ENCODE measurements around the gene MYO19. TPM values are rescaled to one million over a fixed set of nuclear protein-coding genes. Genes with fewer than 3 reads are reported as not detected.
A peak's percentile ranks its signal among the peaks of the same experiment; 100 is the strongest.

MYO19 gene
- total RNA-seq (2014; rRNA removed; shearing (Covaris generic)), result 64.8 and 67.8 TPM in 2 replicates

- DNase-seq (ENCODE audit: low spot score), result peak; percentile 89
Measured at GRCh38 chr17:36534840-36535668, at the start of gene MYO19, which contains the start of gene PIGW. TSS of gene MYO19 (minus strand) at chr17:36534868. CDS start at chr17:36532538, 2,330 bp downstream. TSS of gene PIGW (plus strand) at chr17:36534987. CDS start at chr17:36537102, 2,115 bp downstream.

GRCh38 chr17:36583787-36584186, 49.1 kb upstream of the MYO19 start:
- DNase-seq (ENCODE audit: low spot score), result no peak

- DNase-seq (ENCODE audit: low spot score), result no peak
Measured at GRCh38 chr17:36578671-36579070, 44.0 kb upstream of the MYO19 start.

- DNase-seq (ENCODE audit: low spot score), result no peak
Measured at GRCh38 chr17:36576793-36577192, 42.1 kb upstream of the MYO19 start.

GRCh38 chr17:36575028-36575427, 40.4 kb upstream of the MYO19 start:
- DNase-seq (ENCODE audit: low spot score), result no peak

DNA sequence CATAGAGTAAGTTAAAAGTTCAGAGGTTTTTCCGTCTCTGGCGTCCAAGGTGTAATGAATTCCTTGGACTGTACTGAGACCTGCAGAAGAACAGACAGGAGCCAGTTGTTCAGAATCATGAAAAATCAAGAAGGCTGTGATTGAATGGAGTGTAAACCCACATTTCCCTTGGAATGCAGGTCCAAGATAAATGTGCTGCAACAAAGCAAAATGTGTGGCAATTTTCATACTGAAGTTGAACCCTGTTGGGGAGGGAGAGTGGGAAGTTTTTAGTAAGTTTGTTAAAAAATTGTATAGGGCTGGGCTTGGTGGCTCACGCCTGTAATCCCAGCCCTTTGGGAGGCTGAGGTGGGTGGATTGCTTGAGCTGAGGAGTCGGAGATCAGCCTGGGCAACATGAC, 31.4 kb upstream of the MYO19 start:
- DNase-seq (ENCODE audit: low spot score), result no peak

DNA sequence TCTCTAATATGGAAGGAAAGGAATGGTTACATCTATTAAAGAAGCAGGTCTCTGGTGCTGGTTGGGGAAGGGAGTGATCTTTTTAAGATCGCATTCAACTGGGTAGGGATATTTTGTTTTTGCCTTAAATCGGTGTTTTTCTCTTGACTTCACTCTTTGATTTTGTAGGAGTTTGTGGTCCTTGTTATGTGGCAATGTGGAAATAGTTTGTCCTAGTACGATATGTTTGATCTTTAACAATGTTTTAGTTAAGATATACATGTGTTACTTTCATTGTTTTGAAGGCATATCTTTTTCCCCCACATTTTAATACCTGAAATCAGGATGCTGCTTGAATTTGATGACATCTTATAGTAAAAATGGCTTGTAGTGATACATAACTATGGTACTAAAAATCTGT, 18.8 kb upstream of the MYO19 start:
- DNase-seq (ENCODE audit: low spot score), result no peak

DNA sequence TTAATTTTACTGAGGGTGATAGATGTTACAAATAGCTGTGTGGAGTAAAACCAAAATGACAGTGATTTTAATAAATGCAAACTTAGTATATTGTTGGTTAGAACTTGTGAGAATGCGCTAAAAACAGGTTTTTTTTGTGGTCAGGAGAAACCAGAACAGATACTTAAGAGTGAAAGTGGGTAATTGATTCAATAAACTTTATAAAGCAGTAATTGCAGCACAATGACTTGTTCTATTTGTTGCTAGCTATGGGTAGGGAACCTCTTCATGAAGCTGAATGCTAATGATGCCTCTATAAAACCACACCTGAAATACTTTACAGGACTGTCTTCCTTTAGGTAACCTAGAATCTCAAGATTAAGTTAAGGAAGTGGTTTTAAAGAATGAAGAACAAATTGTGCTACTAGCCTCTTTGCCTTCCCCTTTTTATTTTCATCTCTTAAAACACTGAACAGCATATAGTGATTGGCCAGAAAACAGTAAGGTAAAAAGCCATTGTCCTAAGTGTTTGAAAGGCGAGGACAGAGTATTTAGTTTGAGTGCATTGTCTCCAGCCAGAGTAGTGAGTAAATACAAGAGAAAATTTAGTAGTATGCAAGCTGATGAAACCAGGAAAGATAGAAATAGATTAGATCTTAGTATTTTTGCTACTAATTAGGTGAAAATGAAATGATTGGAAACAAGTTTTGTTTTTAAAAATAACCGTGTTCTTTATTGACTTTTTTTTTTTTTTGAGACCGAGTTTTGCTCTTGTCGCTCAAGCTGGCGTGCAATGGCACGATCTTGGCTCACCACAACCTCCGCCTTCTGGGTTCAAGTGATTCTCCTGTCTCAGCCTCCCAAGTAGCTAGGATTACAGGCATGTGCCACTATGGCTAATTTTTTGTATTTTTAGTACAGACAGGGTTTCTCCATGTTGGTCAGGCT, 16.1 kb upstream of the MYO19 start:
- DNase-seq (ENCODE audit: low spot score), result no peak

- DNase-seq (ENCODE audit: low spot score), result no peak
Measured at GRCh38 chr17:36547776-36548175, 13.1 kb upstream of the MYO19 start.

DNA sequence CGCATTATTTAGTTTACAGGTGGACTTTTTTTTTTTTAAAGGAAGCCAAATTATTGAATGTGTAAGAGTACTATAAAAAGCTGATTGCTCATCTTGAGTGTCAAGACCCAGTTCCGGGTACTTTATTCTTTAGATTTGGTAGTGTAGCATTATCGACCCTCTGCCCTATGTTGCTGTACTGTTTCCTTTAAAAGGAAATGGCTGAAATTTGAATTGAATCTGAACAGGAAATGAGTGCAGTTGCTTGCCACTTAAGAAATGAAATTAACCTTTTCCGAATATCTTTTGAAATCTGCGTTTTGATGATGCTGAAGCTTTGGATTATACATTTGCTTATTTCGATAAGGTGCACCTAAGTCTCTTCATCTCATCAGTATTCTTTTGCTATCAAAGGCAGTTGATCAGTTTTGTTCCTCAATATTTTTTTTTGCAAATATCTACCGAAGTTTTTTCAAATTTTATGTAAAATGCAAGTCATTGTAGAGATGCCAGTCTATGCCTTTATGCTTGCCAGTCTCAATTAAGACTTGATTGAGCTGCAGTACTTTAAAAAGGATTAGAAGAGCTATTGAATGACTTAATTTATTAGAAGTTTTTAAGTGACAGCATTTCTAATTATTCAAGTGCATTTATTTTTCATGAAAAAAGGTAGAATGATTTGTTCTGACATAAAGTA, 11.9 kb upstream of the MYO19 start:
- no peak for DNase-seq (ENCODE audit: low spot score)

- DNase-seq (ENCODE audit: low spot score), result peak; percentile 95
Measured at GRCh38 chr17:36545465-36546417, 11.1 kb upstream of the MYO19 start.

- no peak for DNase-seq (ENCODE audit: low spot score)
Measured at GRCh38 chr17:36545077-36545464, 10.4 kb upstream of the MYO19 start.

DNA sequence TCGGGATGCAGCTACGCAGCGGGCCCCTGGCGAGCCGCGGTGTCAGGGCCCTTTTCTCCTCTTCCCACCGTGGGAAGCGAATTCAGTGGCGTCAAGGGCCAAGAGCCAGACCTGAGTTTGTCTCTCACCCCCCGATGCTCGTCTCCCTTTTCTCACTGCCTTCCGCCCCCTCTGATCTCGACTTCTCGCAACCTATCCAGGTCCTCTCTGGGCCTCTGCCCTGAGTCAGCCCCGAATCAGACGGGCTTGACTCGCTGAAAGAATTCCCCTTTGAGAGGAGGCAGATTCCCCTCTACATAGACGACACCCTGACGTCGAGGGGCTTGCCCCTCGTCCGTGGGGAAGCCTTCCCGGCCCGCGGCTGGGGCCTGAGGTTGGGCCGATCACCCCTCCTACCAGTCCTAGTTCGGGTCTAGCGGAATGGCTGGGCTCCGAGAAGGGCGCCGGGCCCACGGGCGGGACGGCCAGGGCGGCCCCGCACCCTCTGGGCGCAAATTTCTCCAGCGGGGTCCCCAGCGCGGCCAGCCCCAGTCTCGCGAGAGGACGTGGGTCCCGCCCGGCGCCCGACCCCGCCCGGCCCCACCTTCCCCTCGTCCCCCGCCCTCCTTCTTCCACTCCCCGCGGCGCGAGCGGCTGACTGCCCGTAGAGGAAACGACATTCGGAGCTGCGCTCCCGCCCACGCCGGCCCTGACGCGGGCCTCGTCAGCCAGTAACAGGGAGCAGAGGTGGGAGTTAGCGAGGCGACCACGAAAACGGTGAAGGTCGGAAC, 9.8 kb upstream of the MYO19 start, which contains the start of gene GGNBP2:
TSS of gene GGNBP2 (plus strand) at position 613 of the 770 bp plus-strand sequence. CDS start 806 bp downstream, outside the sequence.
- peak; percentile 84 for DNase-seq (ENCODE audit: low spot score)

DNA sequence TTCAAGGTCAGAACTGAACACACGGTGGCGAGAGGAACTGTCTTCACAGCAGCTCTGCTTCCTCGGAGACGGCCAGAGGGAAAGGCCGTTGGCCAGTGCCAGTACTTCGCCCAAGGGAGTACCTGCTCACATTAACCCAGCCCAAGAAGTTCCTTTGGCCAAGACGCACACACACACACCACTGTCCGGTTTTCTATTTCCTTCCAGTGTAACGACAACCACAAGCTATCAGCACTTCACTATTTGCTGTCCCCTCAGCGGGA, 9.3 kb upstream of the MYO19 start:
- no peak for DNase-seq (ENCODE audit: low spot score)

DNA sequence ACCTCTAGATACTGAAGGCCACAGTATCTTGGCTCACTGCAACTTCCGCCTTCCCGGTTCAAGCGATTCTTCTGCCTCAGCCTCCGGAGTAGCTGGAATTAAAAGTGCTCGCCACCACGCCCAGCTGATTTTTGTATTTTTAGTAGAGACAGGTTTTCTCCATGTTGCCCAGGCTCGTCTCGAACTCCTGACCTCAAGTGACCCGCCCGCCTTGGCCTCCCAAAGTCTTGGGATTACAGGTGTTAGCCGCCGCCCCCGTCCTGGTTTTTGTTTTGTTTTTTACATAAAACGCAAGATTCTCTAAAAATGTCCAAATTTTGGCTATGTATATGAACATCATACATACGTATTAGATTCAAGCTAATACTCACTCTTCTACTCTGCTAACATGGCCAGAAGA, 8.1 kb upstream of the MYO19 start:
- no peak for DNase-seq (ENCODE audit: low spot score)

DNA sequence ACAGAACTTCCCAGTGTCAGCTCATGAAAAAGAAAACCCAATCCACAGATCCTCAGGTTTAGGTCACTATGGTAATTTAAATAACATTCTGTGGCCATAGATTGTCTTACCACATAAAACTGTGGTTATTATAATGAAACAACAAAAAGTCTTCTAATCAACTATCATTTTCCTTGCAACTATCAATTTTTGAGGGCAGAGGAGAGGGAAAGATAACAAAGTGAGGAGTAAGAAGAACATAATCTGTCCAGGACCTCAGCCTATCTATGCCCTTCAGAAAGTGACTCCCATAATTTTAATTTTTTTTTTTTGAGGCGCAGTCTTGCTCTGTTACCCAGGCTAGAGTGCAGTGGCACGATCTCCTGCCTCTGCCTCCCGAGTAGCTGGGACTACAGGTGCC, 6.0 kb upstream of the MYO19 start:
- DNase-seq (ENCODE audit: low spot score), result no peak

DNA sequence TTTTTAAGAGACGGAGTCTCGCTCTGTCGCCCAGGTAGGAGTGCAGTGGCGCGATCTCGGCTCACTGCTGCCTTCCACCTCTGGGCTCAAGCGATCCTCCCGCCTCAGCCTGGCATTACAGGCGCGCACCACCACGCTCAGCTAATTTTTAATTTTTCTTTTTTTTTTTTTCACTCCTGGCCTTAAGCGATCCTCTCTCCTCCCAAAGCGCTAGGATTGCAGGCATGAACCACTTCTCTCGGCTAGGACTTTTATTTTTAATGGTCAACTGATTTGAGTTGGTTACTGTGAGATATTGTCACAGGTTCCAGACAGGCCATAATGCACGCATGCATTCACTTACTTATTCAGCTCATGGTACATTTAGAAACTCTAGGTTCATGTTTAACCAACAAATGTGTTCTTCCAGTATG, 1.0 kb upstream of the MYO19 start:
- no peak for DNase-seq (ENCODE audit: low spot score)

GRCh38 chr17:36533935-36534839, 481 bp downstream of the MYO19 start:
- DNase-seq (ENCODE audit: low spot score), result peak; percentile 69

- no peak for DNase-seq (ENCODE audit: low spot score)
Measured at GRCh38 chr17:36532435-36532975, 2.2 kb downstream of the MYO19 start.

Measured in A172 (cell line).